ENCODE measurements around the gene SNAP29. TPM values are rescaled to one million over a fixed set of nuclear protein-coding genes. Genes with fewer than 3 reads are reported as not detected.

The SNAP29 gene
- total and polyA plus RNA-seq, 7 donors: 19.1 to 46.3 (median 27.6) TPM

GRCh38 chr22:20811971-20812660 is 46.7 kb upstream of the SNAP29 start:
- 95 to 99% (median 97%) methylated on average over 3 to 5 of the region's 5 CpGs for WGBS, 3 donors
- H3K27me3 ChIP-seq (ENCODE audit: insufficient read depth in 3 of 3, low read length in 2 of 3): no peaks in the 10 kb centered on the region
- H3K4me1 ChIP-seq: no peaks in the 10 kb centered on the region
- DNase-seq (no peak), ATAC-seq (no peak)
- intact Hi-C loops (cut with DNase I): no loop called here
- H3K4me3 ChIP-seq: no peak overlapping the region
- H3K9me3 ChIP-seq: no peaks in the 10 kb centered on the region
- peaks cover 13 to 99% of the 10 kb centered on the region in 2 donors for H3K36me3 ChIP-seq (ENCODE audit: insufficient read depth in 1 of 2, low read depth in 1 of 2)
- no peak overlapping the region for H3K27ac ChIP-seq
- TF ChIP-seq CTCF (IDR thresholded peaks at IDR 0.05): no peak

- Histone ChIP-seq H3K4me1 (no peaks in the 10 kb centered on the region), H3K27me3 (ENCODE audit: insufficient read depth in 3 of 3, low read length in 2 of 3) (no peaks in the 10 kb centered on the region), H3K9me3 (no peaks in the 10 kb centered on the region), H3K27ac (no peak overlapping the region), H3K4me3 (no peak overlapping the region), H3K36me3 (ENCODE audit: insufficient read depth in 1 of 2, low read depth in 1 of 2) (peaks cover 11 to 100% of the 10 kb centered on the region in 2 donors)
- DNase-seq (no peak), ATAC-seq (no peak)
- no peak for TF ChIP-seq CTCF (IDR thresholded peaks at IDR 0.05)
- 88 to 94% (median 88%) methylated on average over 4 of the region's 4 CpGs for WGBS, 3 donors
- intact Hi-C loops (cut with DNase I): no loop called here
Observed at GRCh38 chr22:20813056-20813455, 45.8 kb upstream of the SNAP29 start.

- TF ChIP-seq CTCF (IDR thresholded peaks at IDR 0.05): no peak
- H3K27me3 ChIP-seq (ENCODE audit: insufficient read depth in 3 of 3, low read length in 2 of 3): no peaks in the 10 kb centered on the region
- WGBS, 3 donors: 93 to 96% (median 95%) methylated on average over 5 of the region's 5 CpGs
- DNase-seq (no peak), ATAC-seq (no peak)
- H3K27ac ChIP-seq: no peak overlapping the region
- no peaks in the 10 kb centered on the region for H3K9me3 ChIP-seq
- no peak overlapping the region for H3K4me3 ChIP-seq
- H3K36me3 ChIP-seq (ENCODE audit: insufficient read depth in 1 of 2, low read depth in 1 of 2): peaks cover 11 to 100% of the 10 kb centered on the region in 2 donors
- intact Hi-C loops (cut with DNase I): no loop called here
- H3K4me1 ChIP-seq: no peaks in the 10 kb centered on the region
Observed at GRCh38 chr22:20814221-20814808, 44.5 kb upstream of the SNAP29 start.

GRCh38 chr22:20815477-20816050 is 43.2 kb upstream of the SNAP29 start:
- Histone ChIP-seq H3K4me1 (no peaks in the 10 kb centered on the region), H3K27me3 (ENCODE audit: insufficient read depth in 3 of 3, low read length in 2 of 3) (no peaks in the 10 kb centered on the region), H3K4me3 (no peak overlapping the region), H3K27ac (no peak overlapping the region), H3K36me3 (ENCODE audit: insufficient read depth in 1 of 2, low read depth in 1 of 2) (peaks cover 11 to 100% of the 10 kb centered on the region in 2 donors), H3K9me3 (no peaks in the 10 kb centered on the region)
- WGBS, 3 donors: 93 to 95% (median 94%) methylated on average over 9 of the region's 9 CpGs
- ATAC-seq (no peak), DNase-seq (no peak)
- intact Hi-C loops (cut with DNase I): no loop called here
- no peak for TF ChIP-seq CTCF (IDR thresholded peaks at IDR 0.05)

All from psoas muscle (tissue), 8 donors.